Ovary (tissue), 9 donors: ENCODE measurements around the gene PRKACG. TPM values are rescaled to one million over a fixed set of nuclear protein-coding genes. Genes with fewer than 3 reads are reported as not detected.

Experiments used
- DNase-seq, 5 donors: peaks; one replicate each; pipeline ENCODE4 v3.0.0-alpha.2; 2019 to 2020
- H3K27ac ChIP-seq, 2 donors: fragments of 200-600 bp; one replicate each; pipeline versions ENCODE4 v1.5.1 to v1.8.0; 2019 to 2022
- H3K27me3 ChIP-seq: fragments of 200-600 bp; one replicate; pipeline ENCODE4 v1.8.0; 2022
- H3K36me3 ChIP-seq: fragments of 200-600 bp; sonication (generic); one replicate; pipeline ENCODE4 v1.5.1; 2019
- H3K4me1 ChIP-seq: one replicate; pipeline ENCODE4 v1.8.1; 2013; ENCODE audit warnings: mild to moderate bottlenecking, moderate library complexity; ENCODE audit not compliant: insufficient read depth
- H3K4me3 ChIP-seq: fragments of 200-600 bp; sonication (generic); one replicate; pipeline ENCODE4 v1.5.1; 2017
- H3K9me3 ChIP-seq, 2 donors: fragments of 200-600 bp in 1 of 2; sonication (generic) in 1 of 2; one replicate each; pipeline versions ENCODE4 v1.5.1 to v1.8.1; 2013 to 2019; ENCODE audit warnings: mild to moderate bottlenecking in 1 of 2, moderate library complexity in 1 of 2
- EP300 ChIP-seq: sonication (generic); formaldehyde crosslinking; IDR thresholded peaks from one replicate; pipeline ENCODE4 v1.6.1; 2017; ENCODE audit warnings: antibody characterized with exemption
- POLR2A ChIP-seq: fragments of 450-650 bp; IDR thresholded peaks from one replicate; pipeline ENCODE4 v1.6.1; 2017; ENCODE audit warnings: antibody characterized with exemption, mild to moderate bottlenecking, moderate library complexity
- WGBS, 3 donors: extraction: QIAGEN DNeasy Blood & Tissue Kit in 1 of 3; methylation state at CpG; one replicate each; pipeline versions ENCODE4 v1.1.5 to v1.1.7; 2013 to 2017; 5-methylcytosine and 5-hydroxymethylcytosine counted together
- intact Hi-C, 4 donors: fragments of 100-400 bp; cut with DNase I; formaldehyde crosslinking; loops; one replicate each; pipeline versions ENCODE4 v1.11.0 to v1.15.1; 2022 to 2023
- polyA plus RNA-seq, 2 donors: library from polyadenylated mRNA; stranded (reverse); fragments of 200-250 nt in 1 of 2; fragments of 350-450 nt in 1 of 2; fragmentation: Illumina TruSeq in 1 of 2; extraction: RNeasy Lipid Tissue Mini Kit (QIAGEN cat#74804) in 1 of 2; gene quantifications; one replicate each; pipeline ENCODE4 v1.2.3, GENCODE V29; 2013 to 2014
- total RNA-seq, 7 donors: library from RNA; depleted of rRNA in 2 of 7; stranded (reverse); fragments of >200 nt in 2 of 7; fragmentation: NEBNext Ultra II Directional in 3 of 7; extraction: Animal tissue kit (Norgen Biotek cat#: 25700) in 3 of 7; gene quantifications; one replicate each; pipeline versions ENCODE4 v1.1.0 to v1.2.4, GENCODE V29; 2016 to 2023
- TF ChIP-seq, protein P1 (sequence below), 3 donors: fragments of 450-650 bp in 2 of 3; fragments of 200-600 bp in 1 of 3; IDR thresholded peaks; one replicate each; pipeline versions ENCODE4 v1.5.1 to v1.8.0; 2016 to 2022; ENCODE audit warnings: antibody characterized with exemption in 3 of 3, mild to moderate bottlenecking in 1 of 3
- donor health status: DM: no; HTN: no; CAD: no; lungs with moderate emphysema.
- donor health status: DM: no; HTN: no; CAD: no.
- donor health status: Bipolar disorder and iron deficiency.
- donor health status: DM: yes; HTN: yes; CAD: no.
- donor health status: DM: no; HTN: no; CAD: no.
- donor health status: DM: yes; HTN: yes; CAD: no.

Gene PRKACG
- total and polyA plus RNA-seq, 9 donors = not detected

DNA sequence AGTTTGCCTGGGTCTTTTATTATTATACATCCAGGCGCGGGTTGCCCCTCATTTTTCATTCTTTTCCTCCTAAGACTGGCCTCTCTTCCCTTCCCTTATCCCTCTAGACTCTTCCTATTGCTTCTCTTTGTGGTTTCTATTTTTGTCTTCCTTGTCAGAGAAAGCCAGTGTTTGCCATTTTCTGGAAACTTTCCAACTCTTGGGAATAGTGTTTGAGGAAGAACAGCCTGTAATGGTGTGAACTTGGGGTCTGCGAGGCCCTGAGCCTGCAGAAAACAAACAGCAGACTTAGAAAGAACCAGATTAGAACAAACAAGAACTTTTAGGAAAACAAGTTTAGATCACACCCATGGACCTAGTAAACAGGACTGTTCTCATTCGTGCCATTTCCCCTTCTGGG is 15.5 kb downstream of the PRKACG start:
- no peak overlapping the region for H3K27ac ChIP-seq
- TF ChIP-seq EP300 (no peak), POLR2A (no peak)
- TF ChIP-seq, protein P1, sequence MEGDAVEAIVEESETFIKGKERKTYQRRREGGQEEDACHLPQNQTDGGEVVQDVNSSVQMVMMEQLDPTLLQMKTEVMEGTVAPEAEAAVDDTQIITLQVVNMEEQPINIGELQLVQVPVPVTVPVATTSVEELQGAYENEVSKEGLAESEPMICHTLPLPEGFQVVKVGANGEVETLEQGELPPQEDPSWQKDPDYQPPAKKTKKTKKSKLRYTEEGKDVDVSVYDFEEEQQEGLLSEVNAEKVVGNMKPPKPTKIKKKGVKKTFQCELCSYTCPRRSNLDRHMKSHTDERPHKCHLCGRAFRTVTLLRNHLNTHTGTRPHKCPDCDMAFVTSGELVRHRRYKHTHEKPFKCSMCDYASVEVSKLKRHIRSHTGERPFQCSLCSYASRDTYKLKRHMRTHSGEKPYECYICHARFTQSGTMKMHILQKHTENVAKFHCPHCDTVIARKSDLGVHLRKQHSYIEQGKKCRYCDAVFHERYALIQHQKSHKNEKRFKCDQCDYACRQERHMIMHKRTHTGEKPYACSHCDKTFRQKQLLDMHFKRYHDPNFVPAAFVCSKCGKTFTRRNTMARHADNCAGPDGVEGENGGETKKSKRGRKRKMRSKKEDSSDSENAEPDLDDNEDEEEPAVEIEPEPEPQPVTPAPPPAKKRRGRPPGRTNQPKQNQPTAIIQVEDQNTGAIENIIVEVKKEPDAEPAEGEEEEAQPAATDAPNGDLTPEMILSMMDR (IDR thresholded peaks at IDR 0.05) = no peak
- no peaks in the 10 kb centered on the region for H3K4me1 ChIP-seq
- H3K9me3 ChIP-seq = no peaks in the 10 kb centered on the region
- intact Hi-C loops = loop anchor here in 1 of 4 donors (10.0 kb wide), 1 partner anchor 414 kb away; no protein-coding TSS in a partner anchor
- no peak overlapping the region for H3K4me3 ChIP-seq
- no peak for DNase-seq
- no peaks in the 10 kb centered on the region for H3K36me3 ChIP-seq
- no peaks in the 10 kb centered on the region for H3K27me3 ChIP-seq
- 40 to 56% (median 42%) methylated on average over 4 of the region's 4 CpGs for WGBS, 3 donors

DNA sequence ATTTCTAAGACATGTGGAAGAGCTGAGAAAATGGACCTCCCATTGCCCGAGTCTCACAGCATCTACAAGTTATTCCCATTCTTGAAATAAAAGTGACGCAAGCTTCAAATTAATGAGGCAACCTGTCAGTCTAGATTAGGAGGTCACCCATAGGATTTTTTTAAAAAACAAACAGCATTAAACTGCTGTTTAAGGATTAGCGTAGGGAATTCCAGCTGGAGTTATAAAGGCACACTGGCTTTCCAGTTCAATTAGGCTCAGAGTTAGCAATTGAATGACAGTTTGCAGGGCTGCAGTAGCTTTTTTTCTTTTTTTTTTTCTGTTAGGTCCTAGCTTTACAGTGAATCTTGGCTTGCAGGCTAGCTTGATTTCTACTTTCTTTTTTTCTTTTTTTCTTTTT is 16.2 kb downstream of the PRKACG start:
- WGBS, 3 donors = 86 to 89% (median 88%) methylated on average over 3 of the region's 3 CpGs
- intact Hi-C loops = loop anchor here in 1 of 4 donors (10.0 kb wide), 1 partner anchor 413 kb away; no protein-coding TSS in a partner anchor
- TF ChIP-seq, protein P1 (IDR thresholded peaks at IDR 0.05) = no peak
- no peak for TF ChIP-seq POLR2A
- no peak for TF ChIP-seq EP300

DNA sequence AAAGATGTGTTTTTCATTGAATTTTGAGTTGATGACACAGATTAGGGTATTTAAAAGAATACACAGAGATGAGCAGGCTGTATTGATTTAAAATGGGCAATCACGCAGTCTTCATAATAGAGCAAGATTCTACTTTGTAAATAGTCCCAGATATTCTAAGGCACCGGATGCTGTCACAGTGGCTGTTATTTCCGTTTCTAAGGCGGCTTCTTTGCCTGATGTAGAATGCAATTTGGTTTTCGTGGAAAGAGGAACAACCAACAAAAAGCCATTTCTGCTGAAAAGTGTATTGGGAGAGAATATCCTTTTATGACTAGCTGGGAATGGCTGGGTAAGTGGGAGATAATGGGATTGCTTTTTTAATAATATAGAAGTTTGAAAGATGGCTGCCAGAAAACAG is 17.5 kb downstream of the PRKACG start:
- no peak overlapping the region for H3K4me3 ChIP-seq
- no peaks in the 10 kb centered on the region for H3K36me3 ChIP-seq
- intact Hi-C loops = loop anchor here in 1 of 4 donors (10.0 kb wide), 1 partner anchor 412 kb away; no protein-coding TSS in a partner anchor
- TF ChIP-seq POLR2A (no peak), EP300 (no peak)
- TF ChIP-seq, protein P1 (IDR thresholded peaks at IDR 0.05) = no peak
- whole genome bisulfite sequencing, 3 donors = 89 to 95% (median 92%) methylated on average over 5 of the region's 5 CpGs
- H3K27me3 ChIP-seq = no peaks in the 10 kb centered on the region
- no peaks in the 10 kb centered on the region for H3K9me3 ChIP-seq
- H3K27ac ChIP-seq = no peak overlapping the region
- no peak for DNase-seq
- H3K4me1 ChIP-seq = no peaks in the 10 kb centered on the region

More for the DNA sequence above, 16.2 kb downstream of the PRKACG start:
- no peak for DNase-seq
- Histone ChIP-seq H3K4me1 (no peaks in the 10 kb centered on the region), H3K4me3 (no peak overlapping the region), H3K9me3 (no peaks in the 10 kb centered on the region), H3K27ac (no peak overlapping the region), H3K27me3 (no peaks in the 10 kb centered on the region), H3K36me3 (no peaks in the 10 kb centered on the region)

DNA sequence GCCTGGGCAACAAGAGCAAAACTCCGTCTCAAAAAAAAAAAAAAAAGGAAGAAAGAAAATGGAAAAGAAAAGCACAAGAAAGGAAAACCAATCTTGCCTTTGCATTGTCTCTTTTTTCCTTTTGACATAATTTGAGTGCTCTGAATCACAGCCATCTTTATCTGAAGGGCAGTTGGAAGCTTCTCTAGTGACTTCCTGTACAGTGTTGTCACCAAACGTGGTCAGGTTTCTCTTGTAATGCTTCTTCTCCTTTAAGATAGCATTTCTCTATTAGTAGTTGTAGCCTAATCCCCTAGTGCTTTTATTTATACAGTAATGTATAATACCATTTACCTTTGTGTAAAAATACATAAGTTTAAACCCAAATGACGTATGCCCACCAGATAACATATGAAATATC is 18.1 kb downstream of the PRKACG start:
- Histone ChIP-seq H3K27me3 (no peaks in the 10 kb centered on the region), H3K4me1 (no peaks in the 10 kb centered on the region), H3K27ac (no peak overlapping the region), H3K36me3 (no peaks in the 10 kb centered on the region), H3K9me3 (no peaks in the 10 kb centered on the region), H3K4me3 (no peak overlapping the region)
- intact Hi-C loops = loop anchor here in 1 of 4 donors (10.0 kb wide), 1 partner anchor 411 kb away; no protein-coding TSS in a partner anchor
- no peak for DNase-seq
- TF ChIP-seq, protein P1 (IDR thresholded peaks at IDR 0.05) = no peak
- TF ChIP-seq POLR2A (no peak), EP300 (no peak)
- WGBS, 3 donors = 64 to 78% (median 76%) methylated on average over 3 of the region's 3 CpGs
